Loucy (cell line): ENCODE measurements around the gene SLC16A13.

Experiments
- H2AFZ ChIP-seq: fragments of 200-600 bp; sonication (generic); 2 replicates; pipeline ENCODE4 v1.6.0; 2016; ENCODE audit warnings: antibody characterized with exemption, mild to moderate bottlenecking, low read length, moderate library complexity
- H3F3A ChIP-seq: fragments of 200-600 bp; 2 replicates; pipeline ENCODE4 v1.6.0; 2016; ENCODE audit warnings: antibody characterized with exemption, low read depth, mild to moderate bottlenecking
- H3K27me3 ChIP-seq: fragments of 200-600 bp; sonication (generic); 2 replicates; pipeline ENCODE4 v1.6.1; 2014; ENCODE audit warnings: low read length, mild to moderate bottlenecking; ENCODE audit not compliant: insufficient read depth, poor library complexity, severe bottlenecking
- H3K36me3 ChIP-seq: fragments of 200-600 bp; sonication (generic); 2 replicates; pipeline ENCODE4 v1.6.1; 2016; ENCODE audit warnings: low read length; ENCODE audit not compliant: insufficient read depth
- H3K4me1 ChIP-seq: fragments of 200-600 bp; sonication (generic); 2 replicates; pipeline ENCODE4 v1.5.1; 2014; ENCODE audit warnings: low read length, mild to moderate bottlenecking; ENCODE audit not compliant: insufficient read depth, poor library complexity, severe bottlenecking
- H3K4me2 ChIP-seq: fragments of 200-600 bp; sonication (generic); 2 replicates; pipeline ENCODE4 v1.6.0; 2014; ENCODE audit warnings: antibody characterized with exemption, low read length, low read depth, mild to moderate bottlenecking; ENCODE audit not compliant: poor library complexity, severe bottlenecking
- H3K4me3 ChIP-seq: fragments of 200-600 bp; sonication (generic); 2 replicates; pipeline ENCODE4 v1.5.1; 2014; ENCODE audit warnings: low read length, mild to moderate bottlenecking, mixed read lengths; ENCODE audit not compliant: poor library complexity, severe bottlenecking
- H3K79me2 ChIP-seq: fragments of 200-600 bp; sonication (generic); 2 replicates; pipeline ENCODE4 v1.6.1; 2014; ENCODE audit warnings: low read length; ENCODE audit not compliant: insufficient read depth
- H3K9ac ChIP-seq: fragments of 200-600 bp; sonication (generic); 2 replicates; pipeline ENCODE4 v1.6.0; 2014; ENCODE audit warnings: mild to moderate bottlenecking, low read depth, low read length, moderate library complexity; ENCODE audit not compliant: poor library complexity, severe bottlenecking
- H3K9me2 ChIP-seq: fragments of 200-600 bp; sonication (generic); replicated peaks from 2 replicates; pipeline ENCODE4 v1.6.1; 2016; ENCODE audit warnings: low read depth, low read length, mixed read lengths
- H3K9me3 ChIP-seq: fragments of 200-600 bp; sonication (generic); 2 replicates; pipeline ENCODE4 v1.6.1; 2014; ENCODE audit warnings: mild to moderate bottlenecking, antibody characterized with exemption, low read length, low read depth; ENCODE audit not compliant: insufficient read depth
- H4K20me1 ChIP-seq: fragments of 200-600 bp; sonication (generic); 2 replicates; pipeline ENCODE4 v1.6.0; 2014; ENCODE audit warnings: antibody characterized with exemption, low read length, mild to moderate bottlenecking; ENCODE audit not compliant: insufficient read depth, poor library complexity, severe bottlenecking
- EZH2phosphoT487 ChIP-seq: fragments of 200-600 bp; IDR thresholded peaks from 2 replicates; pipeline ENCODE4 v1.6.1; 2018; ENCODE audit warnings: antibody characterized with exemption, mild to moderate bottlenecking, moderate library complexity, borderline replicate concordance
- TF ChIP-seq, protein P1 (sequence below): fragments of 200-600 bp; sonication (generic); conservative IDR thresholded peaks from 2 replicates; pipeline ENCODE4 v1.5.1; 2014; ENCODE audit warnings: mild to moderate bottlenecking, antibody characterized with exemption, low read length

The SLC16A13 gene

DNA sequence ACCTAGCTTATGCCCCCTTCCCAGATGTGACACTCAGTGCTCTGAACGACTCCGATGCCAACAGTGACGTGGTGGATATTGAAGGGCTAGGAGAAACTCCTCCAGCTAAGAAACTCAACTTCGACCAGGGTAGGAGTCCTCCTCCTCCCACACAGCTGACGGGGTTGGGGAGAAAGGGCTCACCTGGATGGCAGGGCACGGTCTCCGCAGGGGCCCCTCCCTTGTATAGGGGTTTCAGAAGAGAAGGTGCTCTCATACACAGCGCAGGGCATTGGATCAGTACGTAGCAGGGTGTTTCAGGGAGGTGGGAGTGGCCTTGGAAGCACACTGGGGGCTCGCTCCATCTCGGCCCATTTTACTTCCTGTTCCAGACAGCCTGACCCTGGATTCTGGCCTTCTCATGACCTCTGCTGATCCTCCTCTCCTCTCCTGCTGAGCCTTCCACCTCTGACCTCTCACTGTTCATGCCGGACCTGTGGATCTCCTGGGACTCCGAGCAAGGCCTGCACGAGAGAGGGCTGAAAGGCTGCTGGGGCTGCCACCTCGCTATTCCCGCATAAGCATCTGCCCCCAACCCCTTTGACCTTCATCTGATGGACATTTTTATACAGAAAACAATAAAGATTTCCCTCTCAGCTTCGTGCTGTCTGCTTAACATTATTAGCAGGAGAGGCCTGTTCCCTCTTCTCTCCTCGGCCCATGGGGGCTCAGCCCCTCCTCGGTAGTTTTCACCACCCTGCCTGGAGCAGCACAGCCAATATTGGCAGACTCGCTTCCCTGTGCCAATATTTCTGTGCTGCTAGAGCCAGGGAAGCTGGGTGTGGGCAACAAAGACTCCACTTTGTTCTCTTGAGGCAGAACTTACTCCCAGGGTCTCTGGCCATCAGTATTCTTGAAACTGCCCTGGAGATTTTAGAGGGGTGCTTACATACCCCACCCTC is 18.7 kb upstream of the SLC16A13 start:
- Histone ChIP-seq H3K4me1 (peaks cover 48% of the 10 kb centered on the region), H4K20me1 (peaks cover 11% of the 10 kb centered on the region), H3K27me3 (no peaks in the 10 kb centered on the region), H3K36me3 (no peaks in the 10 kb centered on the region), H3K4me3 (peak overlapping the region; percentile 31), H3K79me2 (peaks cover 32% of the 10 kb centered on the region), H3K4me2 (peak overlapping the region; percentile 95), H3F3A (peaks cover 9% of the 10 kb centered on the region), H2AFZ (no peak overlapping the region), H3K9me3 (no peaks in the 10 kb centered on the region), H3K9ac (peak overlapping the region; percentile 96), H3K9me2 (no peaks in the 10 kb centered on the region)
- no peak for TF ChIP-seq EZH2phosphoT487
- TF ChIP-seq, protein P1, sequence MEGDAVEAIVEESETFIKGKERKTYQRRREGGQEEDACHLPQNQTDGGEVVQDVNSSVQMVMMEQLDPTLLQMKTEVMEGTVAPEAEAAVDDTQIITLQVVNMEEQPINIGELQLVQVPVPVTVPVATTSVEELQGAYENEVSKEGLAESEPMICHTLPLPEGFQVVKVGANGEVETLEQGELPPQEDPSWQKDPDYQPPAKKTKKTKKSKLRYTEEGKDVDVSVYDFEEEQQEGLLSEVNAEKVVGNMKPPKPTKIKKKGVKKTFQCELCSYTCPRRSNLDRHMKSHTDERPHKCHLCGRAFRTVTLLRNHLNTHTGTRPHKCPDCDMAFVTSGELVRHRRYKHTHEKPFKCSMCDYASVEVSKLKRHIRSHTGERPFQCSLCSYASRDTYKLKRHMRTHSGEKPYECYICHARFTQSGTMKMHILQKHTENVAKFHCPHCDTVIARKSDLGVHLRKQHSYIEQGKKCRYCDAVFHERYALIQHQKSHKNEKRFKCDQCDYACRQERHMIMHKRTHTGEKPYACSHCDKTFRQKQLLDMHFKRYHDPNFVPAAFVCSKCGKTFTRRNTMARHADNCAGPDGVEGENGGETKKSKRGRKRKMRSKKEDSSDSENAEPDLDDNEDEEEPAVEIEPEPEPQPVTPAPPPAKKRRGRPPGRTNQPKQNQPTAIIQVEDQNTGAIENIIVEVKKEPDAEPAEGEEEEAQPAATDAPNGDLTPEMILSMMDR: no peak

DNA sequence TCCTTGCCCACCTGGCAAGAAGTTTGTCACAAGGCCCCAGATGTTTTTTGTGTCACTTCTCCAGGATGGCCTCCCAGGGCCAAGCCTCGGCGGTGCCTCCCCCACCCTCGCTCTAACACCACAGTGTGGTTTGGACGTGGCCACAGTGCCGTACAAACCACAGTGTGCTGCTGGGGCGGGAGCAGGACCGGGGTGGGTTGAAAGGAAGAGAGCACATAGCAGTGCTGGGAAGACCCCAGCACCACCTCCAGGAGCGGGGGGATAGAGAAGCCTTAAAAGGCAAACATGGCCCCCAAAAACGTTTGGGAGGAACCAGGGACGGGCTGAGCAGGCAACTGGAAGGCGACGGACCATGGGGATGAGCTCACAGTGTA is 18.0 kb upstream of the SLC16A13 start:
- no peaks in the 10 kb centered on the region for H3K36me3 ChIP-seq
- no peaks in the 10 kb centered on the region for H3K9me3 ChIP-seq
- H3K27me3 ChIP-seq: no peaks in the 10 kb centered on the region
- peaks cover 27% of the 10 kb centered on the region for H3K79me2 ChIP-seq
- H3F3A ChIP-seq: peaks cover 9% of the 10 kb centered on the region
- peaks cover 48% of the 10 kb centered on the region for H3K4me1 ChIP-seq
- H4K20me1 ChIP-seq: peaks cover 11% of the 10 kb centered on the region
- H3K4me2 ChIP-seq: peak overlapping the region; percentile 95
- 0 out of 2 replicates have a peak overlapping the region, but pooled peaks have one; percentile 33 for H2AFZ ChIP-seq
- peak overlapping the region; percentile 31 for H3K4me3 ChIP-seq
- TF ChIP-seq, protein P1: no peak
- TF ChIP-seq EZH2phosphoT487: no peak
- H3K9me2 ChIP-seq: no peaks in the 10 kb centered on the region
- H3K9ac ChIP-seq: peak overlapping the region; percentile 65

DNA sequence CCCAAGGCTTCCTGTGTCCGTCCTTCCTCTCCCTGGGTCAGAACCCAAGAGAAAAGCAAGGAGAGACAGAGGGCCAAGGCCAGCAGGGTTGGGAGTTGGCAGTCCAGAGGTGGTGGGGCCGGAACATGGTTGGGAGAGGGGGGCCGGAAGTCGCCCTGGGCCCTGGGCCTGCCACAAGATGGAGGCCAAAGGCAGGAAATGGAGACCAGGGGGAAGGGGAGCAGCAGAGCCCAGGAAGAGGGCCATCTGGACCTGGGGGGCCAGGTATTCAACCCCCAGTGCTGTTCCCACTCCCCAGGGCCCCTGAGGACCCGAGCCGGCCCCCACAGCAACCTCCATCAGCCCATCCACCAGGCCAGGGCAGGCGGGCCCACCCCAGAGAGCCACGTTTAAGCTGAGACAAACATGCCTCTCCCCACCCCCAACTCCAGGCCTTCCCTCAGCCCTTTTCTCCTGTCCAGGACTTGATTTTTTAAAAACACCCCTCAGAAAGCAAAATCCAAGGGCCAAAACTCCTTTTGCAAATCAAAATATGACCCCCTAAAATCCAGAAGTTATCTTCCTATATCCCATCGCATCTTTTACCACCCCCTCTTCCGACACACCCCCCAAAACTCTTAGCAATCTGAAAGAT is 17.4 kb upstream of the SLC16A13 start:
- Histone ChIP-seq H3K9me3 (no peaks in the 10 kb centered on the region), H4K20me1 (peaks cover 8% of the 10 kb centered on the region), H3K9me2 (no peaks in the 10 kb centered on the region), H2AFZ (0 out of 2 replicates have a peak overlapping the region, but pooled peaks have one; percentile 33), H3K4me3 (peak overlapping the region; percentile 31), H3K36me3 (no peaks in the 10 kb centered on the region), H3F3A (peaks cover 9% of the 10 kb centered on the region), H3K27me3 (no peaks in the 10 kb centered on the region), H3K79me2 (peaks cover 21% of the 10 kb centered on the region), H3K9ac (peak overlapping the region; percentile 65), H3K4me2 (peak overlapping the region; percentile 95), H3K4me1 (peaks cover 43% of the 10 kb centered on the region)
- no peak for TF ChIP-seq EZH2phosphoT487
- TF ChIP-seq, protein P1: no peak
